ENCODE measurements around the gene PSMB1. TPM values are rescaled to one million over a fixed set of nuclear protein-coding genes. Genes with fewer than 3 reads are reported as not detected.

Gene PSMB1
- total RNA-seq, 2 experiments from 2014 or later, result 240 to 247 TPM

DNA sequence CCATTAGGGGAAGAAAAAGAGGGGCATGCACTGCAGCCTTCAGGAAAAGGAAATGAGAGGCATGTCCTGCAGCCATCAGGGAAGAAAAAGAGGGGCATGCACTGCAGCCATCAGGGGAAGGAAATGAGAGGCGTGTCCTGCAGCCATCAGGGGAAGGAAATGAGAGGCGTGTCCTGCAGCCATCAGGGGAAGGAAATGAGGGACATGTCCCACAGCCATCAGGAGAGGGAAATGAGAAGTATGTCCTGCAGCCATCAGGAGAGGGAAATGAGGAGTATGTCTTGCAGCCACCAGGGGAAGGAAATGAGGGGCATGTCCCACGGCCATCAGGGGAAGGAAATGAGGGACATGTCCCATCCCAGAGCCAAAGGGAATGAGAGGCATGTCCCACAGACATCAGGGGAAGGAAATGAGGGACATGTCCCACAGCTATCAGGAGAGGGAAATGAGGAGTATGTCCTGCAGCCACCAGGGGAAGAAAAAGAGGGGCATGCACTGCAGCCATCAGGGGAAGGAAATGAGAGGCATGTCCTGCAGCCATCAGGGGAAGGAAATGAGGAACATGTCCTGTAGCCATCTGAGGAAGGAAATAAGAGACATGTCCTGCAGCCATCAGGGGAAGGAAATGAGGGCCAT is 52.0 kb downstream of the PSMB1 start:
- H3K9me3 Mint-ChIP-seq, result peaks cover 15% of the 10 kb centered on the region
- H3K27ac Mint-ChIP-seq, result no peak overlapping the region
- intact Hi-C loops (cut with micrococcal nuclease), result no loop called here
- no peak overlapping the region for H3K4me3 Mint-ChIP-seq
- H3K27me3 Mint-ChIP-seq, result peaks cover 52% of the 10 kb centered on the region
- ChIA-PET CTCF (no interaction called here), POLR2A (no interaction called here)
- H3K4me1 Mint-ChIP-seq (ENCODE audit: low read depth), result no peaks in the 10 kb centered on the region
- H3K36me3 Mint-ChIP-seq, result peaks cover 3% of the 10 kb centered on the region
- DNase-seq, result no peak

DNA sequence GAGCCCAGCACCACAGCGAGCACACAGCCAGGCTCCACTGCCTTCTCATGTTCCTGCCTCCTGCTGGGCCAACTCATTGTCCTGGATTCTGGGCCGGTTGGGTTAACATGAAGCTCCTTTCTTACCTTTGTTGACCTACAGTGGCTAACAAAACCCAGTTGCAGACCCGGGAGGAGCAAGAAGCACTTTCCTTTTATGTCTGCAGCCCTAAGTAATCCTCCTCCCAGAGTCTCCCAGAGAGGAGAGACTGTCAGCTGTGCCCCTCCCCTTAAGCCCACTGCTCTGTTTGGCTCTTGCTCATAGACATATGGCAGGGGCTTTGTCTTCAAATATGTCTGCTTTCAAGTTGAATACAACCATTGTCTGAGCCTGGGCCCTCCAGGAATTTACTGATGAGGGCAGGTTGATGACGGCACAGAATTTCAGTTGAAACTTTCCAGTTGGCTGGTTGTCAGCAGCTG is 55.2 kb downstream of the PSMB1 start:
- intact Hi-C loops (cut with micrococcal nuclease), result no loop called here
- DNase-seq, result no peak
- peaks cover 50% of the 10 kb centered on the region for H3K27me3 Mint-ChIP-seq
- peaks cover 15% of the 10 kb centered on the region for H3K9me3 Mint-ChIP-seq
- no peak overlapping the region for H3K27ac Mint-ChIP-seq
- POLR2A ChIA-PET, result no interaction called here
- no peaks in the 10 kb centered on the region for H3K4me1 Mint-ChIP-seq (ENCODE audit: low read depth)
- CTCF ChIA-PET, result no interaction called here
- peaks cover 3% of the 10 kb centered on the region for H3K36me3 Mint-ChIP-seq
- H3K4me3 Mint-ChIP-seq, result no peak overlapping the region

DNA sequence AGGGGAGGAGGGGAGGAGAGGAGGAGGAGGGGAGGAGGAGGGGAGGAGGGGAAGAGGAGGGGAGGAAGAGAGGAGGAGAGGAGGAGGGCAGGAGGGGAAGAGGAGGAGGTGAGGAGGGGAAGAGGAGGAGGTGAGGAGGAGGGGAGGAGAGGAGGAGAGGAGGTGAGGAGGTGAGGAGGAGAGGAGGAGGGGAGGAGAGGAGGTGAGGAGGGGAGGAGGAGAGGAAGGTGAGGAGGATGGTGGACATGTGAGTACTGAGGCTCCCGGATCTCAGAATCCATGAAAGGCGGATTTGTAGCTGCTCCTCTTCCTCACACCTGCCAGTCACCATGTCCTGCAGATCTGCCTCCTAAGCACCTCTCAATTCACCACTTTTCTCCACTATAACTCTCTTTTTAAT is 59.8 kb downstream of the PSMB1 start:
- H3K27ac Mint-ChIP-seq, result no peak overlapping the region
- intact Hi-C loops (cut with micrococcal nuclease), result no loop called here
- ChIA-PET CTCF (no interaction called here), POLR2A (no interaction called here)
- no peak for DNase-seq
- H3K4me1 Mint-ChIP-seq (ENCODE audit: low read depth), result no peaks in the 10 kb centered on the region
- H3K27me3 Mint-ChIP-seq, result peaks cover 36% of the 10 kb centered on the region
- H3K4me3 Mint-ChIP-seq, result no peak overlapping the region
- no peaks in the 10 kb centered on the region for H3K36me3 Mint-ChIP-seq
- no peaks in the 10 kb centered on the region for H3K9me3 Mint-ChIP-seq

DNA sequence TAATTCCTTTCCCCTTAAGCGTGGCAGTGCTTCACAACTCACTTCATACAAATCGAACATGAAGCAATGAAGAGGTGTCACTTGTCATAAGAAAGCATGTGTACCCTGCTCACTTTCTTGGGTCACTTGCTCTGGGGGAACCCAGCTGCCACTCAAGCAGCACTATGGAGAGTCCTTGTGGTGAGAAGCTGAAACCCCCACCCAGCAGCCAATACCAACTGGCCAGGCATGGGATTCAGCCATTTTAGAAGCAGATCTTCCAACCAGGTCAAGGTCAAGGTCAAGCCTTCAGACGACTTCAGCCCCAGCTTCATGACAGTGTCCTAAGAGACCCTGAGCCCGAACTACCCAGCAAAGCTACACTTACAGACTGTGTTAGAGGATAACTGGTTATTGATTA is 62.8 kb downstream of the PSMB1 start:
- ChIA-PET POLR2A (no interaction called here), CTCF (no interaction called here)
- Mint-ChIP-seq H3K4me1 (ENCODE audit: low read depth) (no peaks in the 10 kb centered on the region), H3K36me3 (no peaks in the 10 kb centered on the region), H3K4me3 (no peak overlapping the region), H3K9me3 (no peaks in the 10 kb centered on the region), H3K27ac (no peak overlapping the region), H3K27me3 (peaks cover 28% of the 10 kb centered on the region)
- intact Hi-C loops (cut with micrococcal nuclease), result no loop called here
- DNase-seq, result no peak

DNA sequence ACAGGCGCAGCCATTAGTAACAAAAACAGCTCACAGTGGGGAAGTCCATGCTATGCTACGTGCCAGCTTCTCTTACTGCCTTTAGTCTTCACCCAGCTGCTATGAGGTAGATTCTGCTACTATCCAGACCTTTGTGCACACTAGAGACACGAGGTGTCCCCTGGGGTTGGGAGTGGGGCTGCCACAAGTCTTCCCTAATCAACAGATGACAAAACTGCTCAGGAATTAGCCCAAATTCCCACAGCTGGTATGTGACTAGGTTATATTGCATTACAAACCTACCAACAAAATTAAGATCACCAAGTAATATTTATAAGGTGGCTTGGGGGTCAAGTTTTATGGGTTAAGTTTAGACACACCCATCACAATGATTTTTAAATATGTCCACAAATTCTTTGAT is 63.3 kb downstream of the PSMB1 start:
- Mint-ChIP-seq H3K9me3 (no peaks in the 10 kb centered on the region), H3K27me3 (peaks cover 28% of the 10 kb centered on the region), H3K4me3 (no peak overlapping the region), H3K27ac (no peak overlapping the region), H3K4me1 (ENCODE audit: low read depth) (no peaks in the 10 kb centered on the region), H3K36me3 (no peaks in the 10 kb centered on the region)
- intact Hi-C loops (cut with micrococcal nuclease), result no loop called here
- ChIA-PET POLR2A (no interaction called here), CTCF (no interaction called here)
- DNase-seq, result no peak

DNA sequence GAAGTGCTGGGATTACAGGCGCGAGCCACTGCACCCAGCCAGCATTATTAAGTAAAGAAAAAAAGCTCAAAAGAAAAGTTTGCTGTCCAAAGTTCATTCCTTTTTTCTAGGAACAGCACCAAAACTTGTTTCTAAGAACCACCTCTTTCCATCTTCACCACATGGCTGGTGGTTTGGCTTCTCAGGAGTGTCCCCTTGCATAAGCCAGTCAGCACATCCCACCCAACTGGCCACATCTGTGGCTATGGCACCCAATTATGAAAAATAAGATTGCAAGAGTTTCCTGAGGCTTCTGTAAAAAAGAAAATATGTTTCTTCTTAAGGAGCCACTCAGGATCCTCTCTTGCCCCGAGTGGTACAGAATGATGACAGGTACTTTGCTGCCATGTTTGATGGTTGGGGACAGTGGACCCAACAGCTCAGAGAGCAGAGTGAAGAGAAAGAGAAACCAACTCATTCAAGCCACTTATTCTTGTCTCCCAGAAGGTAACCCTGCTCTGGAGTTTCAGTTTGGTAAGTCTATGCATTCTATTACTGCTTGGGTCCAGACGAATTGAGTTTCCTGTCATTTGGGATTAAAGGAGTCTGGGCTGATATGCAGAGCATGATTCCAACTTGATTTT is 65.3 kb downstream of the PSMB1 start:
- intact Hi-C loops (cut with micrococcal nuclease), result no loop called here
- Mint-ChIP-seq H3K4me1 (ENCODE audit: low read depth) (no peaks in the 10 kb centered on the region), H3K36me3 (no peaks in the 10 kb centered on the region), H3K27ac (no peak overlapping the region), H3K4me3 (no peak overlapping the region), H3K9me3 (peaks cover under 1% of the 10 kb centered on the region), H3K27me3 (peaks cover 24% of the 10 kb centered on the region)
- DNase-seq, result no peak
- ChIA-PET POLR2A (no interaction called here), CTCF (no interaction called here)

DNA sequence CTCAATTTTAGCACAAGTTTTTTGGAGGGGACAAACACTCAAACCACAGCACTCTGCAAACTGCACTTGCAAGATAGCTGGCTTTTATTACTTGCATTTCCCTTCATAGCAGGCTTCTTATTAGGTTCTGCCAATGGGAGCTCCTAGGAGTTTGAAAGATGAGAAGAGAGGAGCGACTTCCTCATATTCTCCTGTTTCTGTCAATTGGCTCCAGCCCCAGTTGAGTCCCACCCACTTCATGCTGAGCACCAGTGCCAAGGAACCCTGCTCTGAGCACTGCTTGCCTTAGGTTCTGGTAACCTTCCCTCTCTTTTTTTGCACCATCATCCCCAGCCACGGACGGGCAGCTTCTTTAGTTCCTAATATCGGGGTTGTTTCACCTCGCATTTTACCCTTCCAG is 67.9 kb downstream of the PSMB1 start:
- peaks cover 5% of the 10 kb centered on the region for H3K9me3 Mint-ChIP-seq
- no peak overlapping the region for H3K27ac Mint-ChIP-seq
- H3K27me3 Mint-ChIP-seq, result peaks cover 27% of the 10 kb centered on the region
- intact Hi-C loops (cut with micrococcal nuclease), result no loop called here
- no peak for DNase-seq
- no peaks in the 10 kb centered on the region for H3K36me3 Mint-ChIP-seq
- H3K4me1 Mint-ChIP-seq (ENCODE audit: low read depth), result no peaks in the 10 kb centered on the region
- POLR2A ChIA-PET, result no interaction called here
- CTCF ChIA-PET, result no interaction called here
- H3K4me3 Mint-ChIP-seq, result no peak overlapping the region

Other genes starting within 250 kb of the PSMB1 start
- 10 to 100 TPM; 18.4 to 20.0 TPM for gene FAM120B, start 246.5 kb downstream of the PSMB1 start, total RNA-seq
- 10 to 100 TPM; 21.2 to 22.3 TPM for gene TBP, start 1.1 kb upstream of the PSMB1 start, total RNA-seq
- gene PDCD2, start 31.3 kb upstream of the PSMB1 start, total RNA-seq, result 100 to 1,000 TPM; 120 to 126 TPM